ENCODE measurements around the gene PRKCD. TPM values are rescaled to one million over a fixed set of nuclear protein-coding genes. Genes with fewer than 3 reads are reported as not detected.

Gene PRKCD
- 3.9 and 4.2 TPM in 2 replicates for total RNA-seq

DNA sequence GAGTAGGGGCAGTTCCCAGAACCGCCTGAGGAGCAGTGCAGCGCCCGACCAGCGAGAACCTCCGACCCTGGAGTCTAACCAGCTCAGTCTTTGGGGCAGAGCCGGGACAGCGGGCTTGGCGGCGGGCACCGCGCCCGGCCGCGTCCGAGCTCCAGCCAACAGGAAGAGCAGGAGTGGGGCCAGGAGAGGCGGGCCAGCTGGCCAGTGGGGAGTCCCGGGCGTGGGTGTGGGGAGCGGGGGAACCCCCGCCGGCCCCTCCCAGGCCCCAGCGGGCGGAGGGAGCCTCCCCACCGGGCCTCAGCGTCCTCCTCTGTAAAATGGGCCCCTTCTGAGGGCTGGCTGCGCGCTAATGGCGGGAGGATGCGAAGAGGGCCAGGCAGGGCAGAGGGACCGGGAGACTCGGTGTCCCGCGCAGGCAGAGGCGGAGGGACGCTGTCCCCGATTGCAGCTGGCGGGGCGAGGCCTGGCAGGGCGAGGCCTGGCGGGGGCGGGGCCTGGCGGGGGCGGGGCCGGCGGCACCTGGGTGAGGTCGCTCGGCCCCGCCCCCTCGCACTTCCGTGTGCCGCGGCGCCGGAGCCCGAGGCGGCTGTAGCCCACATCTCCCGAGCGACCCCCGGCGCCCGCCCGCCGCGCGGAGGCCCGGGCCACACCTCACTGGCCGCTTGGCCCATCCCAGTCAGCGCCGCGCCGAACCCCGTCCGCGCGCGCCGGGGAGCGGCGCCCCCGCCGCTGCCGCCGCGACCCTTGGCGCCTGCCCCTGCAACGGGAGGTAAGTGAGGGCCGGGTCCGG lies at the start of gene PRKCD:
Gene PRKCD (plus strand): TSS at position 550 of the 790 bp plus-strand sequence. CDS start 17,214 bp downstream, outside the sequence.

DNA sequence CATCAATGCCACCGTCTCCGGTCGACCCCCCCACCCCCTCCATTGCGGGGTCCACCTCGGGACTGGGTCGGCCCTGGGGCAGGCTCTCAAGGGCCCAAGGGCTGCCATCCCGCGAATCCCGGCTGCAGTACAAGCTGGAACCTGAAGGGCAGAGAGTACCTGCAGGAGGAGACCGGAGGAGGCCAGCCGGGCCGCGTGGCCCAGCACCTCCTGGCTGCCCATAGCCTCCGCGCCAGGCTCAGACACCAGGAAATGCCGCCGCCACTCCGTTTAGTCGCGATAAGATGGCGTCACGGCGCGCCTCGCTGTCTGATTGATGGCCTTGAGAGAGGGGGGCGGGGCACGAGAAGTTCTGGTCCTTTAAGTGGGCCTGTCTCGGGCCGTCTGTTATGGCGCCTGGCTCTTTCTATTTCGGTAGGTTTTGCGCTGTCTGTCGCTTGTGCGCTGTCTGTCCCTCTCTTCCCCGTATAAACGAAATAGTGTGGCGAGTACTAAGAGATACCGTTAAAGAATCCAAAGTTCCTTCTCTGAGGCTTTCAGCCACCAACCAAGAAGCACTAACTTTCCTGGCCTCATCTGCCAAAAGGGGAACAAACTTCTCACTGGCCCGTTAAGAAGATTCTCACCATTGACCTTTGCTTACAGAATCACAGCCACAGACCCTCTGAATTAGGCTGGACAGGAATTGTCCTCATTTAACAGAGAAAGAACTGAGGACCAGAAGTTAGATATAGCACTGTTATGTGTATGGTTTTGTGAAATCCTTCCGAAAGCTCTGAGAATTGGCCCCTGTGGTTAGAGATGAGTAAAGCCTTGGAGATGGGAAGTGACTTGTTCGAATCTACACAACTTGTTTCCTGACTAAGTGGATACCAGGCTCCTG lies 30.6 kb upstream of the PRKCD start, which contains the start of gene RFT1:
Gene RFT1 (minus strand): TSS at position 257 of the 883 bp plus-strand sequence. CDS start 35 bp downstream, at position 222.

Other genes starting within 250 kb of the PRKCD start
- gene SFMBT1, start 115.1 kb upstream of the PRKCD start, total RNA-seq, result 1.0 and 3.2 TPM in 2 replicates
- gene RFT1, start 30.8 kb upstream of the PRKCD start, total RNA-seq, result 15.9 and 25.7 TPM in 2 replicates
- 576 TPM in 2 replicates for gene TKT, start 94.8 kb downstream of the PRKCD start, total RNA-seq
- gene DCP1A, start 186.3 kb downstream of the PRKCD start, total RNA-seq, result 11.9 and 18.4 TPM in 2 replicates